DMS79 treated with DMSO at 0.1 percent for 48 hours (cell line): Measurements from ENCODE around the gene IL18R1.

ENCODE experiments used
- DNase-seq: peaks from one replicate; lab custom pipeline; 2025; lab: John Stamatoyannopoulos, UW

IL18R1 gene

DNA sequence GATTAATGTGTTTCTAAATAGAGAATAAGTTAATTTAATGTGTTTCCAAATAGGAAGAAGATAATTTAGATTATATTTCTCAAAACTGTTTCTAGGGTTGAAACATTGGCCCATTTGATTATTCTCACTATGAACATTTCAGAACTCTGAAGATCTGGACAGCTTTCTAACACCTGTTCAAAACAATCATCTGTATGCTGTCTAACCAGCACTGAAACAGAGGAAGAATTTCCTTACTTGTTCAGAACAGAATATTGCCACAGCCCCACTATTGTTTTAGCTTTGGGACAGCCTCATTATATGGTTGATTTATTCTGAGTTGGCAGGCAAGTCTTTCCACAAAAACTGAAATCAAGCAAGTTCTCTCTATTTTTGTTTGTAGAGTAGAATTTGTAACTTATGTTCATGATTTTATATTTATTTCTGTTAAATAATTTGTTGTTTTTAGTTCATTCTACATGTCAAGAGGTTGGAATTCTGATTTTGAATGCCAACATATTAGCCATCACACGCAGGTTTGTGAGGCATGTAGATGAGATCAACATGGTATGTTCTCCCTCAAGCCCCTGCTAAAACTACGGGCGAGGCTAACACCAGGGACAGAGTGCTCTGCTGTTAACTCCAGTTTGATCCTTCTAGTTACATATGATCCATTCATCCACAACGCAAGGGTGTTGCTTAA, 78.5 kb downstream of the IL18R1 start:
- no peak for DNase-seq

DNA sequence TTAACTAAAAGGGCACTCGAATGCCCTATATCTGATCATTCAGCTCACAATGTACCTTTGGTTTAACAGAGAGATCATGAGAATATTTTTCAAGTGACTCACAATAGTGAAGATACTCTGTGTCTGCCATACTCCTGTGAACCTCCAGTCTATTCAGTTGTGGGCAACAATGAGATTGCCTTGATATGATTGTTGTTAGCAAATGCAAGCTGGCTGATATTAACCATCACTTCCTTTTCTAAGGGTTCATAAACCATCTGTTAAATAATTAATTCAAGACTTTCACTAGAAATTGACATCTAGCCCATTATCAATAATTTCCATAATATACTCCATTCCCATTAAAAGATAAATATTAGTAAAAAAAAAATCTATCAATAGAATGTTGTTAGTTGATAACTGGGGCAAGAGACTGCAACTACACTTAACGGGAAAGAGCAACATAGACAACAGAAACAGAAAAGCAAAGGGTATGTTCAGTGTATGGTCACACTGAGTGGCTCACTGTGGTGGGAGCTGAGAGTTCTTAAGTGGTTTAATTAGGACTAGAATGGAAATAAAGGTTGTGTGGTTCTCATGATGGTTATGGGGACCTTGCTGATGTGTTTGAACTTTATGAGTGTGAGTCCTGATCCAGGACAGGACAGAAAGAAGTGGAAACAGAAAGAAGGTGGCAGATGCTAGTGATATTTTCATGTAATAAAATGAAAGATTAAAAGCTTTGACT, 79.2 kb downstream of the IL18R1 start:
- DNase-seq = no peak

DNA sequence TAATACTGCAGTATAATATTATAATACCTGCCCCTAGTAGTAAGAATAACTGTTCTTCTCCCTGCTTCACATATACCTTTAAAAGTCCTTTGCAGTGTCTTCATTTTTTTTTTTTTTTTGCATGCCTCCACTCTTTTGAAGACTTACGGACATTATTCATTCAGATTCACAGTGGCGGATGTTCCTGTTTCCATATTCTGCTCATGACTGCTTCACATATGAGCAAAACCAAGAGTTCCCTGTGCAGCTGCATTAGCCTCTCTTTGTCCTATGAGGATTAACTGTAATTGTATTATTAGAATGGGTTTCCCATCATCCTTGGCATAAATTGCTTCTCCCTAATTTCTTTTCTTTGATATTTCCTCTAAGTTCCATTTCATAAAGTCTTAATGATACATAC, 80.1 kb downstream of the IL18R1 start:
- DNase-seq = no peak

DNA sequence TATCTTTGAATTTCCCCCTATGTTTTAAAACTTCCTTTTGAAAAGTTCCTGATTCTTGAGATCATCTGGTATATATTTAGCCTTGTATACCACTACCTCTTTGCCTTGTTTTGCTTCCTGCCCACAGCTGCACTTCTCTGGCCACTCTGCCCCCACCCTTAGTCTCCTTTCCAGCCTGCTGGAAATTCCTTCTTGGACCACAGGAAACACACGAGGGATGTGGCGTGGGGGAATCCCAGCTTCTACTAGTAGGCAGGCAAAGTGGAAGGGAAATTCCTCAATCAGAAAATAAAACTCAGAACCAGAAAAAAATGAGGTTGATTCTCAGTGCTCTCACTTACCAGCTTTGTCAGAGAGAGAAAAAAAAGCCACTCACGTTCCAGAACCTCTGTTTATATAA, 80.7 kb downstream of the IL18R1 start:
- DNase-seq = no peak

DNA sequence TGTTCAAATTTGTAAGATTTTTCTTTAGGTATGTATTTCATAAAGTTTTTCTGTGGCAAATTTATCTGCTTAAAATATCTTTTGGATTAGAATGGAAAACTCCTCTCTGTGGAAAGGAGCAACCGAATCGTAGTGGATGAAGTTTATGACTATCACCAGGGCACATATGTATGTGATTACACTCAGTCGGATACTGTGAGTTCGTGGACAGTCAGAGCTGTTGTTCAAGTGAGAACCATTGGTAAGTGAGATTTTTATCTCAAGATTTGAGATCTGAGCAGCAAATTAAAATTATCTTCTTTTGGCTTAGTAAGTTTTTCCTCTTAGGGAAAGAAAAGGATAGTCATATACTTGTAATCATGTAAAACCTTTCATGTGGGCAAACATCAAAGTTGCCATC, 81.5 kb downstream of the IL18R1 start:
- no peak for DNase-seq

DNA sequence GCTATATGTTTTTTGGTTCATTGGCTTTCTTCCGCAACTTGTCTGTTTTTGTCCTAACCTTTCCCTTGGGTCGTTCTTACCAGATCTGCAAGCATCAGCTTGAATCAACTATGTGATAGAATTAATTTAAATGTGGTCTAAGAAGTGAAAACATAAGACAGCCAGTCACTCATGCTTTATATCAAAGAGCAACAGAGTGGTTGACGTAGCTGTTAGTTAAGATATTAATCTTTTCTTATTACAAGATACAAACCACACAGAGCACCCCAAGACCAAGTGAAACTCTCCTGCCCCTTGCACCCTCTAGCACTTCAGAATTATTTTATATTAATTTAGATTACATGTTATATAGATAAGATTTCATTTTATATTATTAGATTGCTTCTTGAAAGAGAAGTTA, 82.5 kb downstream of the IL18R1 start:
- DNase-seq = no peak

DNA sequence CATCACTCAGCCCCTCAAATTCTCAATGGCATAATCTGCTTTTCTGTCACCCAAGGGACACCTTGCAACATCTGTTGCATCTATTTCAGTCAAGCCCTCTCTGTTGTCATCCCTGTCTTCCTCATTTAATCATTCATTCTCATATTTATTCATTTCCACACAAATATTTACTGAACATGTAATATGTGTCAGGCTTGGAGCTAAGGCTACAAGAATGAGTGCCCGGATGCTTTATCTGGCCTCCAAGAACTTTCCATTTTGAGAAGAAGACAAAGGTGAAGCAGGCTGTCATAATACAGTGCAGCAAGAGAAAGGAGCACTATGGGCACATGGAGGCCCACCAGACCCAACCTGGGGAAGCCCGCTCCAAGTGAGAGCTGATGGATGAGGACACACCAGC, 83.0 kb downstream of the IL18R1 start:
- no peak for DNase-seq

DNA sequence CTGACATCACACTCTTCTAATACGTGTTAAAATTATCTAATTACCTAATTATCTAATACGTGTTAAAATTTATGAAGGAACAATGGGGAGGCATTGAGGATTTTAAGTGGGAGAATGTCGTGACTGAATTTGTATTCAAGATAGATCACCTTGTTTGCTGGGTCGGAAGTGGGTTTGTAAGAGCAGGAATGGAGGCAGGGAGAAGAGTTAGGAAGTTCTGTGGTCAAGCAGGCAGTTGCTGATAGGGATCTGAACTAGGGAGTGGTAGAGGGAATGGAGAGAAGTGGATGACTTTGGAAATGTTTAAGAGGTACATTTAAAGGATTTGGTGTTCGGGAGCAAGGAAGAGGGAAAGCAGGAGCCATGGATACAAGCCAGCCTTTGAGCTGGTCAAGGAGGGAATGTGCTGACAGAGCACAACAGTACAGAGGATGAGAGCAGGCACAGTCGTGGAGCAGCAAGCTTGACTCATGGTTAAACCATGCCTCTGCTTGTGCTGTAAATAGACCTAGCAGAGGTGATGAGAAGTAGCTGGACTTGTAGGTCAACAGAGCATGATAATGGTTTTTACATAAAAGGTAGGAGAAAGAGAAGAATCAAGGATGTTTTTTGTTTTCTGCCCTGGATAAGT, 83.6 kb downstream of the IL18R1 start:
- DNase-seq = no peak

DNA sequence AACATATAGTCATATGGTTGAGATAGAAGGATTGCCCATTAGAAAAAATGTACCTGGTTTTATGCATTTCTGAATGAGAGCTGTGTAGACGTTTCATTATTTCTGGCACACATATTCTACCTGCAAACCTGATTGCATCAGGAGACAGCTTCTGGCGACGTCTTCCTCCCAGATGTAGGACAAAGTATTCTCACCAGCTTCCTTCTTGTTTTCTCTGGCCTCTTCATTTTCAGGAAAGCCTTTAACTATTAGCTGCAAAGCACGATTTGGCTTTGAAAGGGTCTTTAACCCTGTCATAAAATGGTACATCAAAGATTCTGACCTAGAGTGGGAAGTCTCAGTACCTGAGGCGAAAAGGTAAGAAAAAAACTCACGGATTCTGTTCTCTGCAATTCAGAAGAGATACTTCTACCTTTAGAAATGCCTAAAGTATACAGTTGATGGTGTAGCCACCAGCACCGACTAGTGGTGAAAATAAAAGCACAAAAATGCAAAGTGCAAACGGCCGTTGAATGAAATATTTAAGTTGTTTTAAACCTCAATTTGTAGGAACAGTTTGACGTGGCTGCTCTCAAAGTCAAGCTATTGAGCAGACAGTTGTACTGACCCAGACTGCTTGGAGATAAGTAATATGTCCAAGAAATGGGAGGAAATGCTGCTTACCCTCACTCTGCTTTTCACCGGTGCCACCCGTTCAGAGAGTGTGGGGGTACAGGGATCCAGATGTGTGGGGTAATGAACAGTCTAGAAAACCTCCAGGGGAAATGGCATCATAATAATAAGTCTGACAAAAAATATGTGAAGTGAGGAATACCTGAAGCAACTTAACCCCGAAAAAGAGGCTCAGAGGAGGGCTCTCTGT, 87.6 kb downstream of the IL18R1 start:
- DNase-seq = no peak

DNA sequence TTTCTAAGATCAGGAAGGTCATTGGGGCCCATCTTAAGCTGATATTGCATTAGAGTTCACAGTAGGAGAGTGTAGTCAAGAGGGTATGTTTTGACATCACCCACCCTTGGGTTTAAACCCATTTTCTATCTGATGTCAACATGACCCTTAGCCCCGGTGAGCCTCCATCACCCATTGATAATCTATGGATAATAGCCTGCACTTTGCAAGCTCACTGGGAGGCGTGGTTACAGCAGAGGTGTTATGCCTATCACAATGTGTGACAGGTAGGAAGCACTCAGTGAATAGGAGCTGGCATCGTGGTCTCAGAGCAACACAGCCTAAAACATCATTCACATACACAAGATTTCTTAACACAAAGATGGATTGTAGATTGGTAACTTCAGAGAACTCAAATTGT, 88.6 kb downstream of the IL18R1 start:
- DNase-seq = no peak

DNA sequence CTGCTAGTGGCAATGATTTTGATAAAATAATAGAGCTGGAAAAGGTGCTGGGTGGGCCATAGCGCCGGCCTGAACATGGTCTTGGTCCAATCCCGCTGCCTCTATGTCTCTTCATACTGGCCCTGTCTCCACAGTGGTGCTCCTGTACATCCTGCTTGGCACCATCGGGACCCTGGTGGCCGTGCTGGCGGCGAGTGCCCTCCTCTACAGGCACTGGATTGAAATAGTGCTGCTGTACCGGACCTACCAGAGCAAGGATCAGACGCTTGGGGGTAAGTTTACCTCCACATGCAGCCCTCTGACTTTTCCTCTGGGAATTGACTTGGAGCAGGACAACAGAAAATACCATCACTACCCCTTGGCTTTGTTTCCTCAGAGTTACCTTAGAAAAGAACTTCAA, 91.3 kb downstream of the IL18R1 start:
- no peak for DNase-seq
